ENCODE data around the gene IGSF11. TPM values are rescaled to one million over a fixed set of nuclear protein-coding genes. Genes with fewer than 3 reads are reported as not detected.

The IGSF11 gene
- total and polyA plus RNA-seq, 2 of the 4 experiments (the other 2 are of a cell fraction): 0.18 TPM; not detected in 1

DNA sequence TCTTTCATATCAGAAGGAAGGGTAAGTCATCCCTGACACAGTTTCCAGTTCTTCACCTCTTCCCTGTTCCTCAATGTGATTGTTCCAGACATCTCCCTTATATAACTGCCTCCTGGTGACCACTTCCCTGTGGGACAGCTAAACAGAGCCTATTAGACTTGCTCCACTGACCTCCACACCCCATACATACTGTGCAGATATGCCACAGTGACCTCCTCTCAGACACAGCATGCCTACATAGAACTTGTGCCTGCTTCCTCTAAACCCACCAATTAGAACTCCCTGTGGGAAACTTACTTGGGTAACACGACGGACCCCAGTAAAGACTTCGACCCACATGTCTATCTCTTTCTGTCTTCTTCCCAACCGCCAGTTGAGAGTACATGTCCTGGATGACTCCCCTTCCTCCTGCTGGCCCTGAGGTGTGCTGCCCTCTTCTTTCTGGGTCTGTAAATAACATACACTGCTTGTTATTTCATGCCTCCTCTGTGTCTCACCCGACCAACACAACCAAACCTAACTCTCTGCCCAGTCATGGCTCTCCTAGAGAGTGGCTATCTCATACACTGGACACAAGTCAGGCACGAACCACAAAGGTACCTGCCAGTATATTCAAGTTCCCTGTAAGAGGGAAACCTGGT, 53.0 kb downstream of the IGSF11 start:
- no peak overlapping the region for H3K4me2 ChIP-seq (ENCODE audit: low read depth, low read length)
- no peak overlapping the region for H3K4me3 ChIP-seq (ENCODE audit: insufficient read depth, low read depth, low read length)
- H4K20me1 ChIP-seq (ENCODE audit: insufficient read depth, low read length): no peaks in the 10 kb centered on the region
- no peak overlapping the region for H3K56ac ChIP-seq (ENCODE audit: extremely low read depth, insufficient read depth, low read length)
- ChIA-PET POLR2A (ENCODE audit: unreplicated experiment) (no interaction called here), CTCF (no interaction called here)
- H4K91ac ChIP-seq (ENCODE audit: insufficient read depth, low read depth, low read length): no peak overlapping the region
- no peak overlapping the region for H3K4ac ChIP-seq (ENCODE audit: low read depth, low read length)
- H2BK120ac ChIP-seq (ENCODE audit: low read depth, low read length): no peak overlapping the region
- TF ChIP-seq MXI1 (IDR thresholded peaks at IDR 0.05; ENCODE audit: borderline replicate concordance, low read depth, low read length) (no peak), BHLHE40 (IDR thresholded peaks at IDR 0.05; ENCODE audit: low read depth, low read length) (no peak), RFX5 (IDR thresholded peaks at IDR 0.05; ENCODE audit: low read depth, low read length) (no peak), RAD21 (IDR thresholded peaks at IDR 0.05; ENCODE audit: low read length) (no peak), SMC3 (IDR thresholded peaks at IDR 0.05; ENCODE audit: low read depth, low read length) (no peak), CHD1 (IDR thresholded peaks at IDR 0.05; ENCODE audit: low read depth, low read length) (no peak), FOS (IDR thresholded peaks at IDR 0.05; ENCODE audit: low read depth, low read length) (no peak), POLR2A (IDR thresholded peaks at IDR 0.05; ENCODE audit: low read depth, low read length) (no peak), MAFK (IDR thresholded peaks at IDR 0.05; ENCODE audit: low read depth, low read length) (no peak), RCOR1 (IDR thresholded peaks at IDR 0.05; ENCODE audit: insufficient replicate concordance, low read length) (no peak), CEBPB (IDR thresholded peaks at IDR 0.05; ENCODE audit: low read depth, low read length) (no peak), NFE2L2 (IDR thresholded peaks at IDR 0.05; ENCODE audit: low read depth, low read length) (no peak), MAZ (IDR thresholded peaks at IDR 0.05; ENCODE audit: borderline replicate concordance, low read depth, low read length) (no peak)
- TF ChIP-seq, protein P1, sequence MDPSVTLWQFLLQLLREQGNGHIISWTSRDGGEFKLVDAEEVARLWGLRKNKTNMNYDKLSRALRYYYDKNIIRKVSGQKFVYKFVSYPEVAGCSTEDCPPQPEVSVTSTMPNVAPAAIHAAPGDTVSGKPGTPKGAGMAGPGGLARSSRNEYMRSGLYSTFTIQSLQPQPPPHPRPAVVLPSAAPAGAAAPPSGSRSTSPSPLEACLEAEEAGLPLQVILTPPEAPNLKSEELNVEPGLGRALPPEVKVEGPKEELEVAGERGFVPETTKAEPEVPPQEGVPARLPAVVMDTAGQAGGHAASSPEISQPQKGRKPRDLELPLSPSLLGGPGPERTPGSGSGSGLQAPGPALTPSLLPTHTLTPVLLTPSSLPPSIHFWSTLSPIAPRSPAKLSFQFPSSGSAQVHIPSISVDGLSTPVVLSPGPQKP (IDR thresholded peaks at IDR 0.05; ENCODE audit: borderline replicate concordance, low read depth, low read length): no peak
- TF ChIP-seq, protein P2, sequence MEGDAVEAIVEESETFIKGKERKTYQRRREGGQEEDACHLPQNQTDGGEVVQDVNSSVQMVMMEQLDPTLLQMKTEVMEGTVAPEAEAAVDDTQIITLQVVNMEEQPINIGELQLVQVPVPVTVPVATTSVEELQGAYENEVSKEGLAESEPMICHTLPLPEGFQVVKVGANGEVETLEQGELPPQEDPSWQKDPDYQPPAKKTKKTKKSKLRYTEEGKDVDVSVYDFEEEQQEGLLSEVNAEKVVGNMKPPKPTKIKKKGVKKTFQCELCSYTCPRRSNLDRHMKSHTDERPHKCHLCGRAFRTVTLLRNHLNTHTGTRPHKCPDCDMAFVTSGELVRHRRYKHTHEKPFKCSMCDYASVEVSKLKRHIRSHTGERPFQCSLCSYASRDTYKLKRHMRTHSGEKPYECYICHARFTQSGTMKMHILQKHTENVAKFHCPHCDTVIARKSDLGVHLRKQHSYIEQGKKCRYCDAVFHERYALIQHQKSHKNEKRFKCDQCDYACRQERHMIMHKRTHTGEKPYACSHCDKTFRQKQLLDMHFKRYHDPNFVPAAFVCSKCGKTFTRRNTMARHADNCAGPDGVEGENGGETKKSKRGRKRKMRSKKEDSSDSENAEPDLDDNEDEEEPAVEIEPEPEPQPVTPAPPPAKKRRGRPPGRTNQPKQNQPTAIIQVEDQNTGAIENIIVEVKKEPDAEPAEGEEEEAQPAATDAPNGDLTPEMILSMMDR (conservative IDR thresholded peaks at IDR 0.05; ENCODE audit: low read depth, low read length): no peak
- TF ChIP-seq, protein P3, sequence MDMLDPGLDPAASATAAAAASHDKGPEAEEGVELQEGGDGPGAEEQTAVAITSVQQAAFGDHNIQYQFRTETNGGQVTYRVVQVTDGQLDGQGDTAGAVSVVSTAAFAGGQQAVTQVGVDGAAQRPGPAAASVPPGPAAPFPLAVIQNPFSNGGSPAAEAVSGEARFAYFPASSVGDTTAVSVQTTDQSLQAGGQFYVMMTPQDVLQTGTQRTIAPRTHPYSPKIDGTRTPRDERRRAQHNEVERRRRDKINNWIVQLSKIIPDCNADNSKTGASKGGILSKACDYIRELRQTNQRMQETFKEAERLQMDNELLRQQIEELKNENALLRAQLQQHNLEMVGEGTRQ (IDR thresholded peaks at IDR 0.05; ENCODE audit: low read depth, low read length): no peak
- no peaks in the 10 kb centered on the region for H3K4me1 ChIP-seq (ENCODE audit: control insufficient read depth, insufficient read depth, low read length)
- H3K9me1 ChIP-seq (ENCODE audit: insufficient read depth, low read length): no peaks in the 10 kb centered on the region
- H4K5ac ChIP-seq (ENCODE audit: low read depth, low read length): no peak overlapping the region
- DNase-seq (no peak), ATAC-seq (ENCODE audit: low read depth) (no peak)
- H3K27ac ChIP-seq (ENCODE audit: insufficient read depth, low read length): no peak overlapping the region
- H2AK5ac ChIP-seq (ENCODE audit: low read depth, low read length): no peak overlapping the region
- H4K8ac ChIP-seq (ENCODE audit: low read depth in 2 of 2, low read length in 2 of 2): no peak overlapping the region
- in situ Hi-C loops (cut with MboI; ENCODE audit: low sequenced_read_pairs): no loop called here
- no peaks in the 10 kb centered on the region for H3K36me3 ChIP-seq (ENCODE audit: control insufficient read depth, insufficient read depth, low read length)
- H2AFZ ChIP-seq (replicated peaks; ENCODE audit: low read length, poor library complexity): no peak overlapping the region
- no peak overlapping the region for H3K18ac ChIP-seq (ENCODE audit: low read depth, low read length)
- no peak overlapping the region for H3K9ac ChIP-seq (ENCODE audit: low read depth, low read length)
- WGBS, 2 experiments (ENCODE audit: extremely low coverage in 2 of 2, insufficient read length in 1 of 2): 88% methylated on average over 4 of the region's 6 CpGs; no CpG with 5 or more reads in 1 of the 2 experiments
- intact Hi-C loops (cut with micrococcal nuclease): no loop called here
- no peak overlapping the region for H2AK9ac ChIP-seq (replicated peaks; ENCODE audit: low read depth, low read length, poor library complexity)
- H2BK20ac ChIP-seq (ENCODE audit: low read depth, low read length): no peak overlapping the region
- dilution Hi-C loops (cut with HindIII; ENCODE audit: low sequenced_read_pairs, unreplicated experiment): no loop called here
- H2BK15ac ChIP-seq (ENCODE audit: low read depth, low read length): no peak overlapping the region
- H3K9me3 ChIP-seq (ENCODE audit: control insufficient read depth, insufficient read depth, low read length): no peaks in the 10 kb centered on the region
- no peak overlapping the region for H3K23ac ChIP-seq (ENCODE audit: low read depth, low read length)
- H3K27me3 ChIP-seq (ENCODE audit: control insufficient read depth, insufficient read depth, low read length): no peaks in the 10 kb centered on the region; the same call in 1 of the 2 replicates
- BruUV-seq (replicated peaks): no TSS peak
- H3K79me1 ChIP-seq (ENCODE audit: low read depth in 1 of 2, low read length in 2 of 2): no peaks in the 10 kb centered on the region
- H2BK5ac ChIP-seq (ENCODE audit: low read depth, low read length, poor library complexity, severe bottlenecking): no peak overlapping the region
- H3K14ac ChIP-seq (replicated peaks; ENCODE audit: low read depth, low read length): no peak overlapping the region
